ENCODE results near the gene XCL2.
"Not testable (repeated sequence)": the region's sequence is repeated elsewhere in the genome, so short reads cannot be mapped to it uniquely, and the experiment has no call there.

Gene XCL2

DNA sequence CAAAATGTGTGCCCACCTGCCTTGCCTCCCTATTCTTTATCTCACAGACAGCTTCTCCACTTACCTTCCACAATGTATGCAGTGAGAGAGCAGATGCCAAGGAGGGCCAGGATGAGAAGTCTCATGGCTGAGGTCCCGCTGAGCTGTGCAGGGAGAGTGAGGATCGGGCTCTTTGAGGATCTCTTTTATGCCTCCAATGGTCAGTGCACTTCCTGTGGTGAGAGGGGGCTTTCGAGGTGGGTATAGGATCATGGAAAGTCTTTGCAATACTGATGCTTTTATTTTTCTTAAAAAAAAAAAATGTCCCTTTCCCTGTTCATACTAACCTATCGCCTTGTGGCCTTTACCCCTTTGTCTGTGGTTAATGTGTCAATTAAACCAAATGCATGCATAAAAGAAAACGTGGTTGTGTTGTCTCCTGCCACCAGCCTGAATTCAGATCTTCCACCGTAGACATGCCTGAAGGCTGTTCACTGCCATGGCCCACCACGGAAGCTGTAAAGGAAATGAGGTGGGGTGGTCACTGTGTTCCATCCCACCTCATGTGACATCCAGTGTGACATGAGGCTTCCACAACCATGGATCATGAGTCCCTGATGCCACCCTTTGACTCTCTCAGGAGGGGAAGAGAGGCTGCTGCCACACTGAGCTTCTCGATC, at the start of gene XCL2:
Gene XCL2 (minus strand): TSS at position 158 of the 659 bp plus-strand sequence. CDS start 33 bp downstream, at position 125.
- DNase-seq: peak; percentile 9

DNA sequence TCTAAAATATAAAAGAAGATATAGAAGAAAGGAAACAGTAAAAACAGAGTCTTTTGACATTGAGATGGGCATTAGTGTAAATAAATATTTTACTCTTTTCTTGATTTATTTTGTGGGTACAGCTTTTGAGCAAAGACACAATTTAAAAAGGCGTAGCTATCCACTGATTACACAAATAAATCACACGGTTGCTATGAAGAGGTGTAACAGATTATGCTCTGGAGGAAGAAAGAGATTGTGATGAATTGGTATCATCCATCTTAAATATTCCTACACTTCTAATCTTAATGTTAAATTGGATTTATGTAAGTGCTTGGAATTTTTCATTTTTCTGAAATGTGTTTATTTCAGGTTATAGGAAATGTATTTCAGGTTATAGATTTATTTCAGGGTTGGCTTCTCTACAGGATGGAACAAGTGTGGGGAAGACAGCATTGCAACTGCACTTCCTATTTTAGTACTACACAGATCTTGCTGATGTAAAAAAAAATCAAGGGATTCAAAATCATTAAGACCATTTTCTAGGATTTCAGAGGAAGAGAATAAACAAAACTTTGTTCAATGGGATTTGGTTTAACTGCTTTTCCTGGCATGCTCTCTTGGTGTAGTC, 47.9 kb upstream of the XCL2 start:
- DNase-seq: no peak

DNA sequence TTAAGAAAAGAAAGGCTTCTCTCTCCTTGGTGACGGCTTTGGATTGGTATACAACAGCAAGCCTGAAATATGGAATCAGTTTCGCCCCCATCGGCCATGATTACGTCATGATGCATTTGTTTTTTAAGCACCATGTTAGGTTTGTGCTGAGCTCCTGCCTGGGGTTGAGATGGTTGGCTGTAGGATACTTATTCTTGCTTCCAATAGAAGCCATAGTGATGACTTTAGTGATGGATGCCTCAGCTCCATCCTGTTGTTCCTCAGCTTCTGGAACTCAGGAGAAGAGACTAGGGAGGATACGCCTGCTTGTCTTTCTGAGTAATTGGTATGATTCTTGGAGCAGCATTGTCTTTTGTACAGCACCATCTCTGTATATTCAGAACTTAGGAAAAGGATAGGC, 47.3 kb upstream of the XCL2 start:
- no peak for DNase-seq

DNA sequence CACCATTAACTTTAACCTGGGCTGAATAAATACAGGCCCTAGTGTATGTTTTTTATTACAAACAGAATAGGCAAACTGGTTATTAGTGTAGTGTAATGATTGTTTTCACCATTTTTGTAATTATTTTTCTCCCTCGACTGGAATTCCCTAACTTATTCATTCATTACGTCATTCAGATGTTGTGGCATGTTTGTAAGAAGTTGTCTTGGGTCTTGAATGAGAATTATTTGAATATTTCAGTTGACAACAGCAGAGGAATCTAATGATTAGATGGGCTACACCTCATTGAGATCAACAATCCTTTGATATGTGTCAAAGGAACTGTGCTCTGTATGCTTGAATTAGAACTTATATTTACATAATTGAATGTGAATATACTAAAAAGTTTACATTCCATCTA, 45.4 kb upstream of the XCL2 start:
- DNase-seq: no peak

DNA sequence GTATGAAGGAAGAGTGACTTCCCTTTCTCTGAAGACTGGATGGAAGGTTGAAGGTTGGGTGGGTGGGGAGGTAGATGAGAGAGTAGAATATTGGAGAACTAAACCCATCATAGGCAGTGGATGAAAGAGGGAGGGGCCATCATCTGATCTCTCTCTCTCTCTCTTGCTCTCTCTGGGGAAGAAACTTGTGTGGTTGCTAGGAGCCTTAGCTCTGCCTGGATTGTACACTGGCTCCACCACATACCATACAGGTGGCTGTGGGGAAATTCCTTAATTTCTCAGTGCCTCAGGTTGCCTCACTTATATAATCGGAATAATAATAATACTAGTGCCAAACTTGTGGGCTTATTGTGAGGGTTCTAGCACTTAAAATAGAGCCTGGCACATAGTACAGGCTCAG, 42.1 kb upstream of the XCL2 start:
- DNase-seq: no peak

DNA sequence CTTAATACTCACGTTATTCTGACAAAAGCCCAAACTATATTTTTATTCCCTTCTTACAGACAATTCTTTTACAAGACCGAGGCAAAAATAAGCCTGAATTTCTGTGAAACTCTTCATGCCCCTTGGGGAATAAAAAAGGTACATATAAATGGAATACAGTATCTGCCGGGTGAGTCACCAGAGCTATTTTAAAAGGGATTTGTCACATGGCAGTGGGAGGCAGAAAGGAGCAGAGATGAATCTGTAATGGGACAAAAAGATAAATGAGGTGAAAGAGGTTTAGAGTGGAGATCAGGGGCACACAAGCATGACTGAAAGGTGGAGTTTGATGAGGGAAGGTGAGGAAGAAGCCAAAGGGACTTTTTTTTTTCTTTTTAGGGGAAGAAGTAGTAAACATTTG, 41.4 kb upstream of the XCL2 start:
- DNase-seq: no peak

DNA sequence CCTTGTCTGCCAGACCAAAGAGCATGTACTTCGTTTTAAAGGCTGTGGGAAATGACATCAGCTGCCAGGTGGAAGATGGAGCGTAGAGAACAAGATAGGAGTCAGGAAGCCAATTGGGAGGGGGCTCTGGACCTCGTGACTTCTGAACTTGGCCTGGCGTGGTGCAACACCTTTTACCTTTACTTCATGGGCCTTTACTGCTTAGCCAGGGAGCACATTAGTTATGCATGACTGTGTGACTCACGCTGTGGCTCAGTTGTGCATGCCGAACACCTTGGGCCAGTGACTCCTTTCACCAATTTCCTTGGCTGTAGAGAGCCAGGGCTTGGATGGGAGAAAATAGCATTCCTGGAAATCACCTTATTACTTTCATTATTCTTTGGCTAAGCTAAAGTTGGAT, 39.8 kb upstream of the XCL2 start:
- no peak for DNase-seq

DNA sequence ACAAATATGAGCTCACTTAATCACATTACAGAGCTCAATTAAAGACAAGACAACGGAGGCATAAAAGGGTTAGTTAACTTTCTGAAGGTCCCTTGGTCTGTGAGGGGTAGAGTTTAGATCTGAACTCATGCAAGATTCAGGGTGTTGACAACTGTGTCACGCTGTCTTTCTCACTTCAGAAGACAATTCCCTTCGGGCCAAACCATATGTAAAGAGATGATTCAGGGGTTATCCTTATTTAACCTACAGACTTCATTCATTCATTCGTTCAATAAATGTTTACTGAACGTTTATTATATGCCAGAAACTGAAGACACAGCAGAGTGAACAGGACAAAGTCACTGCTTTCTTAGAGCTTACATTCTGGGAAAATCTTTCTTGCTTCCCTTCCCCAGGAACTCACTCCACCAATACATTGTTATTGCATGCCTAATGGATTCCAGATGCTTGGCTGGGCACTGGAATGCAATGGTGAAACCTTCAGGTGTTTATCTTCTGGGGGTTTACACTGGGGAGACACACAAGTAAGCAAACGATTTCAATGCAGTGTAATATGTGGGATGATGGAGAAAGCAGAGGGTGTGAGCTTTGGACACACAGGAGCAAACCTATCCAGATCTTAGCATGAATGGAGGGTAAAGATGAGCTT, 39.0 kb upstream of the XCL2 start:
- no peak for DNase-seq

DNA sequence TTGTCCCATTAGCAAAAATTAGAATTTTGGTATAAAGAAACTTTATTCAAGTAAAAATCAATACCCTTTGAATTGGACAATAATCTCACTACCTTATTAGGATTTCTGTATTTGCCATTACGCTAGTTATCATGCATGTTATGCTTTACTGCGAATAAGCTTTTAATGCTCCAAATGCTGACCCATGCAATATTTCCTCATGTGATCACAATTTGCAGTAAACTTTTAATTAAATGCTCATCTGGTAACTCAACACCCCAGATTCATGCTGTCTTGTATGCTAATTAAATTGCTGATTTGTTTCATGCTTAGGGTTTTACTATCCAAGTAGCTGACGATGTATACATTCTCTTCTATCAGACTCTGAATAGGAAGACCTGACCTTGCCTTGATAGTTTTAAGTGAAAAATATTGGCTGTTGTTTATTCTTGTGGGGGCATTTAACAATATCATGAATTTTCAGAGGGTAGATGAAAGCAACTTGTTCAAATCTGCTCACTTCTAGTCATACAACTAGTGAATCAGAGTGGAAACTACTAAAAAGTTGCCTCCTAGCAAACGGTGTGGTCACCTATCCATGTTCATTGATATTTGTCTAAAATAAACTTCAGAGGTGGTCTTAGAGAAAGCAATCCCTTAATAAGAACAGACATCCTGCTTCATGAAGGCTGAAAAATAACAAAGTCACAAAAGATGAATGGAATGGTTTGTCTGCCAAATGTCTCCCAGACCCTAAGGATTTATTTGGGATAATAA, 38.2 kb upstream of the XCL2 start:
- DNase-seq: no peak

- not testable (repeated sequence) for DNase-seq
These were observed 37.2 kb upstream of the XCL2 start for GRCh38 chr1:168580991-168581390.

DNA sequence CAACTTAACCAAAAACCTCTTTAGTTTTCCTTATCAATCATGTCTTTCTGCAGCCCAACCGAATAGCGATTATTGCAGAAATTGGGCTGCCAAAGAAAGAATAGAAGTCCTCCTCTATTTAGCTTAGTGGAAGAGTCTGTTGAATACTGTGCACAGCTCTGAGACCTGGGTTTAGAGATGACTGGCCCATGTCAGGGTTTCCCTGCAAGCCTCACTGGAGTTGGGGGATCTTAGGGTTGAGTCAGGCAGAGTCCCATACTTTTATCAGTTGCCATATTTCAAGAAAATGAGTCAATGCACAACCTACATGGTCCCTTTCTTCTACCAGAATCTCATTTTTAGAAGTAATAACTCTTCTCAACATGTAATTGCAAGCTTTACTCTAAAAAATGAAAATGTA, 36.5 kb upstream of the XCL2 start:
- DNase-seq: not testable (repeated sequence)

GRCh38 chr1:168578531-168579185, 34.9 kb upstream of the XCL2 start:
- DNase-seq: not testable (repeated sequence)

GRCh38 chr1:168576245-168576688, 32.5 kb upstream of the XCL2 start, which contains the start of gene XCL1:
XCL1 (plus strand) TSS chr1:168576605; CDS start chr1:168576638, 33 bp downstream.
- not testable (repeated sequence) for DNase-seq

- DNase-seq: not testable (repeated sequence)
These were observed 30.4 kb upstream of the XCL2 start for GRCh38 chr1:168574234-168574633.

- no peak for DNase-seq
These were observed 28.8 kb upstream of the XCL2 start for GRCh38 chr1:168572633-168573032.

- no peak for DNase-seq
These were observed 26.9 kb upstream of the XCL2 start for GRCh38 chr1:168570652-168571051.

- no peak for DNase-seq
These were observed 24.5 kb upstream of the XCL2 start for GRCh38 chr1:168568346-168568745.

DNA sequence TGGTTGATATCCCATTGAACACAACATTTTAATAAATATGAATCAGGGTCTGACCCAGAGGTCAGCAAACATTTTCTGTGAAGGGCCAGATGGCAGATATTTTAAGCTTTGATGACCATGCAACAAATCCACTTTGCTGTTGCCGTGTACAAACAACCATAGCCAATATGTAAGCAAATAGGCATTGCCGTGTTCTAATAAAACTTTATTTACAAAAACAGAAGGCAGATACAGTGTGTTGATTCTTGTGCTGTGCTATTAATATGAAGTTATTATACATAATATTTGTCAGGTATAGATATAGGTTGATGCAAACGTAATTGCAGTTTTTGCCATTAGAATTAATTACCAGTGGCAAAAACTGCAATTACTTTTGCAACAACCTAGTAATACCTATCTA, 23.8 kb upstream of the XCL2 start:
- no peak for DNase-seq

GRCh38 chr1:168567007-168567406, 23.2 kb upstream of the XCL2 start:
- peak; percentile 26 for DNase-seq

DNA sequence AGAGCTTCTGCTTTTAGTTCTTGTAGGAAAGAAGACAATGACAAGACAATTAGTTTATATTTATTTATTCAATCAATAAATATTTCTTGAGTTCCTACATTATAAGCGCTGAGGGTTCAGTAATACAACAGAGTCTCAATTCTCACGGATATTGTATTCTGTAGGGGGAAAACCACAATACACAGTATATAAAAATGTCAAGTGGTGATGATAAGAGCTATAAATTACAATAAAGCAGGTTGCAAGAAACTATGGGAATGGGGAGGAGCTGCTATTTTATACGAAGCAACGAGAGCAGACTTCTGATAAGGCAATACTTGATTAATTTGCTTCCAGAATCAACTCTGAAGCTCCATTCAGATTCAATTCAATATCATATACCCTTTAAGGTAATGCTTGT, 22.0 kb upstream of the XCL2 start:
- DNase-seq: no peak

- DNase-seq: no peak
These were observed 18.2 kb upstream of the XCL2 start for GRCh38 chr1:168561989-168562388.

- DNase-seq: no peak
These were observed 16.6 kb upstream of the XCL2 start for GRCh38 chr1:168560370-168560769.

DNA sequence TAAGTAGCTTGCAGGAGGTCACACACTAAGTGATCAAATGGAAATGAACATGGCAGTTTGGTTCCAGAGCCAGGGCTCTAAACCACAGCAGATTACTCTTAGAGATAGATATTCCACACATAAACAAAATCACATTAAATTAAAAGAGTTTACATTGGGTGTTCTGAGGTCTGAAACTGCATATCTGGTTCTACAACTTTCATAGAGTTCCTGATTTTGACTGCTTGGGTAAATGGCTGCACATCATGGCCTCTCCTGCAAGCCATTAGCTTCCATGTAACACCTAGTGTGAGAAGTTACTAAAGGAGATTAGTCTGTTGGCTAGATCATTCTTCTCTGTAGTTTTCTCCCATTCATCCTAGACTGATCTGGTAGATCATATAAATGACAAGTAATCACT, 12.8 kb upstream of the XCL2 start:
- DNase-seq: no peak
